Measurements from ENCODE around the gene LONP2.
A peak's percentile ranks its signal among the peaks of the same experiment; 100 is the strongest.
"Not testable (repeated sequence)": the region's sequence is repeated elsewhere in the genome, so short reads cannot be mapped to it uniquely, and the experiment has no call there.

Gene LONP2

DNA sequence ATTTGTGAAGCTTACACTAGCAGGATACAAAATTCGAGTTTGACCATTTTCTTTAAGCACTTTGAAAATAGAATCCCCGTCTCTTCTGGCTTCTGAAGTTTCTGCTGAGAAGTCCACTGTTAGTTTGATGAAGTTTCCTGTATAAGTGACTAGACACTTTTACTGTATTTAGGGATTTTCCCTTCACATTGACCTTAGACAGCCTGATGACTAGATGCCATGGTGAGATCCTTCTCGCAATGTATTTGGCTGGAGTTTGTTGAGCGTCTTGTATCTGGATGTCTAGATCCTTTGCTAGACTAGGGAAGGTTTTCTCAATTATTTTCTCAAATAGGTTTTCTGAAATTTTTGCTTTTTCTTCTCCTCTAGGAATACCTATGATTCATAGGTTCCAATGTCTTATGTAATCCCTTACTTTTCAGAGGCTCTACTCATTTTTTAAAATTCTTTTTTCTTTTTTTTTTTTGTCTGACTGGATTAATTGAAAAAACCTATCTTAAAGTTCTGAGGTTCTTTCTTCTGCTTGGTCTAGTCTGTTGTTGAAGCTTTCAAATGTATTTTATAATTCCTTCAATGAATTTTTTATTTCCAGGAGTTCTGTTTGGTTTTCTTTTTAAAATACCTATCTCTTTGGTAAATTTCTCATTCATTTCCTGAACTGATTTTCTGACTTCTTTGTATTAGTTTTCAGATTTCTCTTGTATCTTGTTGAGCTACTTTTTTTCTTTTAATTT is 67.0 kb downstream of the LONP2 start:
- TF ChIP-seq, protein P1, sequence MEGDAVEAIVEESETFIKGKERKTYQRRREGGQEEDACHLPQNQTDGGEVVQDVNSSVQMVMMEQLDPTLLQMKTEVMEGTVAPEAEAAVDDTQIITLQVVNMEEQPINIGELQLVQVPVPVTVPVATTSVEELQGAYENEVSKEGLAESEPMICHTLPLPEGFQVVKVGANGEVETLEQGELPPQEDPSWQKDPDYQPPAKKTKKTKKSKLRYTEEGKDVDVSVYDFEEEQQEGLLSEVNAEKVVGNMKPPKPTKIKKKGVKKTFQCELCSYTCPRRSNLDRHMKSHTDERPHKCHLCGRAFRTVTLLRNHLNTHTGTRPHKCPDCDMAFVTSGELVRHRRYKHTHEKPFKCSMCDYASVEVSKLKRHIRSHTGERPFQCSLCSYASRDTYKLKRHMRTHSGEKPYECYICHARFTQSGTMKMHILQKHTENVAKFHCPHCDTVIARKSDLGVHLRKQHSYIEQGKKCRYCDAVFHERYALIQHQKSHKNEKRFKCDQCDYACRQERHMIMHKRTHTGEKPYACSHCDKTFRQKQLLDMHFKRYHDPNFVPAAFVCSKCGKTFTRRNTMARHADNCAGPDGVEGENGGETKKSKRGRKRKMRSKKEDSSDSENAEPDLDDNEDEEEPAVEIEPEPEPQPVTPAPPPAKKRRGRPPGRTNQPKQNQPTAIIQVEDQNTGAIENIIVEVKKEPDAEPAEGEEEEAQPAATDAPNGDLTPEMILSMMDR (IDR thresholded peaks at IDR 0.05; ENCODE audit: low read depth, low read length): no peak
- no peak overlapping the region for H3K4me3 ChIP-seq (ENCODE audit: low read depth, low read length)
- DNase-seq (ENCODE audit: low read depth, low spot score): no peak
- in situ Hi-C loops (cut with HindIII; ENCODE audit: low sequenced_read_pairs): no loop called here

DNA sequence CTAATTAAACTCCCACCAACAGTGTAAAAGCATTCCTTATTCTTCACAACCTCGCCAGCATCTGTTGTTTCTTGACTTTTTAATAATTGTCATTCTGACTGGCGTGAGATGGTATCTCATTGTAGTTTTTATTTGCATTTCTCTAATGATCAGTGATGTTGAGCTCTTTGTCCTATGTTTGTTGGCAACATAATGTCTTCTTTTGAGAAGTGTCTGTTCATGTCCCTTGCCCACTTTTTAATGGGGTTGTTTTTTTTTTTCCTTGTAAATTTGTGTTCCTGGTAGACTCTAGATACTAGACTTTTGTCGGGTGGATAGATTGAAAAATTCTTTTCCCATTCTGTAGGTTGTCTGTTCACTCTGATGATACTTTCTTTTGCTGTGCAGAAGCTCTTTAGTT is 69.8 kb downstream of the LONP2 start:
- DNase-seq (ENCODE audit: low read depth, low spot score); H3K4me3 ChIP-seq (ENCODE audit: low read depth, low read length); in situ Hi-C loops (cut with HindIII; ENCODE audit: low sequenced_read_pairs): not testable (repeated sequence)

DNA sequence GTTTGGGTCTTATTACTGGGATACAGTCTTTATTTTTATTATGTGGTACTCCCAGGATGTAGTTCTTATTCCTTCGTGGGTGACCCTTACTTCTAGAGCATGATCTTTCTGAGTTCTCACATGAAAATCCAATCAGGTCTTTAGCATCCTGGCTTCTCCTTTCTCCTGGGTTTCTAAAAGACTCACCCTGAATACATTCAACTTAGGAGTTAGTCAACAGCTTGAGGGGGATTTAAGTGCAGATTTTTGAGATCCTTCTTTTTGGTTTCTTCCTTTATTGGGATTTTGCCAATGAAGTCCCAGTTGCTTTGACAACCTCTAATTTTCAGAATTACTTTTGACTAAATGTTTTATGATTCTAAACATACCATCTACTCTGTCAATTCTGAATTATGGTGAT is 72.9 kb downstream of the LONP2 start:
- no peak overlapping the region for H3K4me3 ChIP-seq (ENCODE audit: low read depth, low read length)
- TF ChIP-seq, protein P1 (IDR thresholded peaks at IDR 0.05; ENCODE audit: low read depth, low read length): no peak
- in situ Hi-C loops (cut with HindIII; ENCODE audit: low sequenced_read_pairs): no loop called here
- DNase-seq (ENCODE audit: low read depth, low spot score): no peak

DNA sequence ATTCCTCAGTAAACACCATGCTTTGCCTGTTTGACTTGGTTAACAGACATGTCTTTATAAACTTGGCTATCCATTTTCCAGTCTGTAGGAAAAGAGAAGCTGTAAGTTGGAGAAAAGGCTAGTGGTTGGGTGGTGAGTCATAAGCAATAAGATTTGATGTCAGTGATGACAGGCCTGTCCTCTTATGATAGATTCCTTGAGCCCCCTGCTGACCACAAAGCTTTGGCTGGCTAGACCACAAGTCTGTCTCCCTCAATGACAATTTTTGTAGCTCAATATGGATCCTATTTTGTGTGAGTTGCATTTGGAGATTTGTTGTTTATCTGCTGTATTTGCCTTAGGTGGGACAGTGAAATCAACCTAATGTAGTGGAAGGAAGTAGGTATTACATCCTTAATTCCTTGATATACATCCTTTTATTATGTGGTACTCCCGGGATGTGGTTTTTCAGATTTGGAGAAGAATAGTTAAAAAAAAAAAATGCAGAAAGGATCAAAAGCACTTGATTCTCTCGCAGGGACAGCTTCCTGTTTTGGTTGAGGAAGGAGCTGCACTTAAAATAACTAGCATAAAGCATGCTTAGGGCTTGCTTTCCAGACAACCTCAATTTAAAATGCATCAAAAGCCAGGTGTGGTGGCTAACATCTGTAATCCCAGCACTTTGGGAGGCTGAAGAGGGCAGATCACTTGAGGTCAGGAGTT is 73.7 kb downstream of the LONP2 start:
- H3K4me3 ChIP-seq (ENCODE audit: low read depth, low read length): no peak overlapping the region
- TF ChIP-seq, protein P1 (IDR thresholded peaks at IDR 0.05; ENCODE audit: low read depth, low read length): no peak
- DNase-seq (ENCODE audit: low read depth, low spot score): peak; percentile 83
- in situ Hi-C loops (cut with HindIII; ENCODE audit: low sequenced_read_pairs): no loop called here

DNA sequence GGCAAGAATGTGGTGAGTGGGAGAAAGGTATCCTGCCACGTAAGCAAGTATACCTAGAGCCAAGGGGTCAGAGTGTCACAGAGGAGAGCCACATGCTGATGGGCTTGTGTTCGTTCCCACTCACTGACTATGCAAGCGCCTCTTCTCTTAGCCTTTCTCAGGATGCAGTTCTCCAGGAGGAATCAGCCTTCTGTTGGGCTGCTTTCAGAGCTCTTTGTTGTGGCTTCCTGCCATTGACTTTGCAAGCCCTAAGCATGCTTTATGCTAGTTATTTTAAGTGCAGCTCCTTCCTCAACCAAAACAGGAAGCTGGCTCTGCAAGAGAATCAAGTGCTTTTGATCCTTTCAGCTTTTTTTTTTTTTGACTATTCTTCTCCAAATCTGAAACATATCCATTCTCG is 74.5 kb downstream of the LONP2 start:
- in situ Hi-C loops (cut with HindIII; ENCODE audit: low sequenced_read_pairs): no loop called here
- peak; percentile 82 for DNase-seq (ENCODE audit: low read depth, low spot score)
- TF ChIP-seq, protein P1 (IDR thresholded peaks at IDR 0.05; ENCODE audit: low read depth, low read length): no peak
- H3K4me3 ChIP-seq (ENCODE audit: low read depth, low read length): no peak overlapping the region

DNA sequence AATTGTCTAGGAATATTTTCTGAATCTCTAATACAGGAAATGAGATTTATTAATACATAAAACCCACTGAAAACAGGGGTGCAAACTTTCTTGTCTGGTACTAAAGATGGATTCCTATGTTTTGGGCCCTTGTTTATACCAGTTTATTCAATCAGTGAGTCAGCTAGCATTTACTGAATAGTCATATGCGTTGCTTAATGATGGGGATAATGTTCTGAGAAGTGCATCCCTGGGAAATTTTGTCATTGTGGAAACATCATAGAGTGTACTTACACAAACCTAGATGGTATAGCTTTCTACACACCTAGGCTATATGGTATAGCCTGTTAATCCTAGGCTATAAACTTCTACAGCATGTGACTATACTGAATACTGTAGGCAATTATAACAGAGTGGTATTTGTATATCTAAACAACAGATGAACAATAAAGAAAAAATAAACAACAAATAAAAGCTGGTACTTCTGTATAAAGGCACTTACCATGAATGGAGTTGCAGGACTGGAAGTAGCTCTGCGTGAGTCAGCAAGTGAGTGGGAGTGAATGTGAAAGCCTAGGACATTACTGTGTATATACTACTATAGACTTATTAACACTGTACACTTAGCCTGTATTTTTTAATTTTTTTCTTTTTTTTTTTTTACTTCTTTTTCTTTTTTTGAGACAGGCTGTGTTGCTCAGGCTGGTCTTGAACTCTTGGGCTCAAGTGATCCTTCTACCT is 77.4 kb downstream of the LONP2 start:
- in situ Hi-C loops (cut with HindIII; ENCODE audit: low sequenced_read_pairs): no loop called here
- no peak overlapping the region for H3K4me3 ChIP-seq (ENCODE audit: low read depth, low read length)
- peak; percentile 44 for DNase-seq (ENCODE audit: low read depth, low spot score)
- TF ChIP-seq, protein P1 (IDR thresholded peaks at IDR 0.05; ENCODE audit: low read depth, low read length): no peak
